ENCODE results near the gene HSPA5. TPM values are rescaled to one million over a fixed set of nuclear protein-coding genes. Genes with fewer than 3 reads are reported as not detected.

HSPA5 gene
- total and polyA plus RNA-seq, 11 donors = 89.2 to 1,101 (median 242) TPM

DNA sequence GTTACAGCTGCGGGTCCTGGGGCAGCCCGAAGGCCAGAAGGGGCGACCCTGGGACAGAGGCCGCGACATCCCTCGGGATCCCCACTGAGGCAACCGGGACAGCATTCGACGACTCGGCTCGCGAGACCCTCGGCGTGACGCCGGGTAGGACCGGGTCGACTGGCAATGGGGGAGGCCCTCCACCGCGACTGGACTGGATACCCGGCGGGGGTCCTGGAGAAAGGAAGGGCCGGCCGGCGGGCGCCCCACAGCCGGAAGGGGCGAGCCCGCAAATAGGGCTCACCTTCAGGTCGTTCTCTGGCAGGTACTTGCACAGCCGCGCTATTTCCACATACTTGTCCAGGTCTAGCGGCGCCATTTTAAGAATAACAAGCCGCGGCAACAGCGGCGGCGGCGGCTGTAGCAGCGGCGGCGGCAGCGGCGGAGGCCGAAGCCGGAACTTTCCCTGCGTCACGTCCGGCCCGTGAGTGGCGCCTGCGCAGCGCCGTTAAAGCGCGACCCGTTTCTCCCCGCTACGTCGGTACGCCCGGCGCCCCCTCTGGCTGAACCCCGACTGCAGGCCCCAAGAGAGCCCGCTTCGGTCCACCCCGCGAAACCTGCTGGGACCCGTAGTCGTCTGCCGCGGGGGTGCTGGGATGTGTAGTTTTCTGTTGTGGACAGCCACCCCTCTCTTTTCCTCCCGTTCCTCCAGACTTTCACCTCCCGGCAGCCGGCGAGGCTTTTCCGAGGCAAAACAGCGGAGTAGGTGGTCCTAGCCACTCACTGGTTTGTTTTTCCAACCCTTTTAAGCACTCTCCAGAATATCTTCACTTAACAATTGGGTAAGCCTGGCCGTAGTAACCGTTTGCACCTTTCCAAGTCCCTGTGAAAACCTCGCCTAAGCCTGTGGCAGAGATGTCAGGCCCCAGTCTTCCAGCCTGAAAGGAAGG lies 51.5 kb downstream of the HSPA5 start, which contains the start of gene PPP6C:
Gene PPP6C (minus strand): TSS at position 443 of the 929 bp plus-strand sequence. CDS start 85 bp downstream, at position 358.
- H3K36me3 ChIP-seq = no peaks in the 10 kb centered on the region
- H3K27me3 ChIP-seq = no peaks in the 10 kb centered on the region
- H3K27ac ChIP-seq = peak within 1 kb of the TSS; percentile 71 to 97 (median 93)
- WGBS, 4 donors = 0 to 1% (median 0%) methylated on average over 22 to 82 of the region's 82 CpGs
- H3K9me3 ChIP-seq = no peaks in the 10 kb centered on the region
- peaks cover 0 to 49% (median 35%) of the 10 kb centered on the region in 12 donors for H3K4me1 ChIP-seq
- intact Hi-C loops (cut with DNase I) = loop anchor here in 3 of 10 donors (2.0 to 10.0 kb wide), 5 partner anchors 47 to 325 kb away; partner anchors contain the start of genes SCAI (in 2 of the 3), ARPC5L (in 1 of the 3), GOLGA1 (in 1 of the 3) and HSPA5 (in 1 of the 3)
- ATAC-seq (peak; percentile 98 to 99 (median 99)), DNase-seq (peak; percentile 98 to 99 (median 98))
- TF ChIP-seq POLR2A (IDR thresholded peaks at IDR 0.05) = peak; percentile 8 to 81
- TF ChIP-seq, protein P1, sequence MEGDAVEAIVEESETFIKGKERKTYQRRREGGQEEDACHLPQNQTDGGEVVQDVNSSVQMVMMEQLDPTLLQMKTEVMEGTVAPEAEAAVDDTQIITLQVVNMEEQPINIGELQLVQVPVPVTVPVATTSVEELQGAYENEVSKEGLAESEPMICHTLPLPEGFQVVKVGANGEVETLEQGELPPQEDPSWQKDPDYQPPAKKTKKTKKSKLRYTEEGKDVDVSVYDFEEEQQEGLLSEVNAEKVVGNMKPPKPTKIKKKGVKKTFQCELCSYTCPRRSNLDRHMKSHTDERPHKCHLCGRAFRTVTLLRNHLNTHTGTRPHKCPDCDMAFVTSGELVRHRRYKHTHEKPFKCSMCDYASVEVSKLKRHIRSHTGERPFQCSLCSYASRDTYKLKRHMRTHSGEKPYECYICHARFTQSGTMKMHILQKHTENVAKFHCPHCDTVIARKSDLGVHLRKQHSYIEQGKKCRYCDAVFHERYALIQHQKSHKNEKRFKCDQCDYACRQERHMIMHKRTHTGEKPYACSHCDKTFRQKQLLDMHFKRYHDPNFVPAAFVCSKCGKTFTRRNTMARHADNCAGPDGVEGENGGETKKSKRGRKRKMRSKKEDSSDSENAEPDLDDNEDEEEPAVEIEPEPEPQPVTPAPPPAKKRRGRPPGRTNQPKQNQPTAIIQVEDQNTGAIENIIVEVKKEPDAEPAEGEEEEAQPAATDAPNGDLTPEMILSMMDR (IDR thresholded peaks at IDR 0.05) = peak; percentile 53 to 86 (median 64)
- peak within 1 kb of the TSS; percentile 60 to 100 (median 99) for H3K4me3 ChIP-seq

DNA sequence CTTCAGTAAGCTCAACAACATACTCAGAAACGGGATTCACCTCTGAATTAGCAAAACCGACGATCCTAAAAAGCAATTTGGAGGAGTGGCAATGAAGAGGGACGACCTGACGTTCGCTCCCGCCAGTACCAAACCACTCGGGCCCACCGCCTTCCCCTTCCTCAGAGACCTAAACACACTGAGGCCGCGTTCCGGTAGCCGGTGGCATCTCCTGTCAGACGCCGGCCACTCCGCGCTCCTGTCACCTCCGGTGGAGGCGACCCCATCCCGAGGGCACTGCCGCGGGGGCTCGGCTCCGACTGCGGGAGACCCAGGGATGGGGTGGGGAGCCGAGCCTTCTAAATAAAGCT lies 52.2 kb downstream of the HSPA5 start:
- Histone ChIP-seq H3K4me3 (peak overlapping the region; percentile 60 to 100 (median 99)), H3K27ac (peak overlapping the region; percentile 71 to 97 (median 93)), H3K9me3 (no peaks in the 10 kb centered on the region), H3K4me1 (peaks cover 0 to 55% (median 39%) of the 10 kb centered on the region in 12 donors), H3K36me3 (peaks cover 0 to 5% (median 0%) of the 10 kb centered on the region in 9 donors), H3K27me3 (no peaks in the 10 kb centered on the region)
- 0 to 1% (median 0%) methylated on average over 15 to 26 of the region's 26 CpGs for WGBS, 4 donors
- intact Hi-C loops (cut with DNase I) = loop anchor here in 3 of 10 donors (2.0 to 5.0 kb wide), 4 partner anchors 46 to 247 kb away; partner anchors contain the start of genes SCAI (in 2 of the 3), GOLGA1 (in 1 of the 3) and HSPA5 (in 1 of the 3)
- ATAC-seq = peak in 2 of 4 donors; percentile 11 to 23
- DNase-seq = peak in 2 of 5 donors; percentile 31 to 34
- TF ChIP-seq, protein P1 (IDR thresholded peaks at IDR 0.05) = no peak
- no peak for TF ChIP-seq POLR2A (IDR thresholded peaks at IDR 0.05)

Other genes with a start within 250 kb of the HSPA5 start
- 1 to 10 TPM; 1.8 to 5.3 (median 4.0) TPM for gene SCAI, start 97.8 kb downstream of the HSPA5 start, total RNA-seq
- 1 to 10 TPM; 1.4 to 1.6 TPM for gene SCAI, start 97.8 kb downstream of the HSPA5 start, polyA plus RNA-seq
- gene PPP6C, start 51.5 kb downstream of the HSPA5 start, total RNA-seq = 10 to 100 TPM; 26.6 to 40.7 (median 37.7) TPM
- gene PPP6C, start 51.5 kb downstream of the HSPA5 start, polyA plus RNA-seq = 10 to 100 TPM; 12.0 to 25.2 TPM
- 10 to 100 TPM in 5 of 9 donors, 1 to 10 TPM in 4; 7.4 to 12.2 (median 10.6) TPM for gene RABEPK, start 40.8 kb downstream of the HSPA5 start, total RNA-seq
- 10 to 100 TPM in 1 of 2 donors, 1 to 10 TPM in 1; 8.5 to 31.1 TPM for gene RABEPK, start 40.8 kb downstream of the HSPA5 start, polyA plus RNA-seq
- 10 to 100 TPM; 25.9 to 45.5 (median 32.7) TPM for gene GAPVD1, start 20.5 kb upstream of the HSPA5 start, total RNA-seq
- 10 to 100 TPM in 1 of 2 donors, 1 to 10 TPM in 1; 7.2 to 18.6 TPM for gene GAPVD1, start 20.5 kb upstream of the HSPA5 start, polyA plus RNA-seq